HG03342 (cell line): ENCODE measurements around the gene SNCAIP.
"Not testable (repeated sequence)": the region's sequence is repeated elsewhere in the genome, so short reads cannot be mapped to it uniquely, and the experiment has no call there.

ENCODE experiments used
- ATAC-seq: cut with Tn5 transposase; IDR thresholded peaks from one replicate; pipeline ENCODE4 v1.9.1; 2021; ENCODE audit warnings: mild to moderate bottlenecking, moderate library complexity; ENCODE audit not compliant: unreplicated experiment

SNCAIP gene

DNA sequence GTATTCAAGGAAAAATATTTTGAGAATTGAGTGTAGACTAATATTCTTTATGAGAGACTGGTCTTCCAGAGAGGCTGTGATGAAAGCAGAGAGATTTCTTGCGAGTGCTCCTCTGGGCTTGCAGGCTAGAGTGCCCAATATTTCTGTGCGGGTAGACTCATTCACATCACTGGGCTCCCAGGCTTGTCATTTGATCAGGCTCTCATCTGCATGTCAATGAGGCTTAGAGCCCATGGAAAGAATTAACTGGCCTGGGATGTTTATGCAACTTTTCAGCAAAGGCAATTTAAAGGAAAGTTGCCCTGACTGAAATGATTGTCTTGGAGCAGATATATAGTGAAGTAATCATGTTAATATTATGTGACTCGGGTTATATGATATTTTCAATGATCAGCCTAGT, 42.3 kb downstream of the SNCAIP start:
- ATAC-seq, result no peak

DNA sequence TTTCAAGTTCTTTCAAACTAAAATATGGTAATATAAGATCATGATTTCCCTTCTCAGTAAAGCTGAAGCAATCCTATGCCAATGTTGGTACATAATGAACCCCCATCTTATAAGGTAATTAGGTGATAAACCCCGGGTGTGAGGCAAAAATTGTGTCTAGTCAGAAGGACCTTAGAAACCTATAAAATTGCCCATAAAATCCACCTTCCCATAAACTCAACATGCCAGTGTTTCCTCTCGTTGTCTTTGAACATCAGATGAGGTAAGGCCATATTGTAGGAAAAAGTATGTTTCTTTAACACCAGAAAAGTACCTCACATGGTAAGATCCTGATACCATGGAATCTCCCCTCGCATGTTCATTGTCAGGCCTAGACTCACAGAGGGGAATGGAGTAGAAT, 43.3 kb downstream of the SNCAIP start:
- no peak for ATAC-seq

DNA sequence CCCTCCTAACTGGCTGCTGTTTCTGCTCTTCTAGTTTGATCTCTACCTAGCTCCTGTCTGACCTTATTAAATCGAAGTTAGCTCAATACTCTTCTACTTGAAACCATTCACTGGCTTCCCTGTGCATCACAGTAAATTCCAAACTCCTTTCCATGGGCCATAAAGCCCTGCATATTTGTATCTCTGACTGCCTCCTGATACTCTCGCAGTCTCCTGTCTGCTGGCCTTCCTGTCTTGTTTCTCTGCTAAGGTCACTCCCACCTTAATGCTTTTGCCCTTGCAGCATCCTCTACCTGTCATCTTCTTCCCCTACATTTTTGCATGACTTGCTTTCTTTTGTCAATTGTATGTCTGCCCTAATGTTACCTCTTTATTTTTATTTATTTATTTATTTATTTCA, 44.8 kb downstream of the SNCAIP start:
- no peak for ATAC-seq

DNA sequence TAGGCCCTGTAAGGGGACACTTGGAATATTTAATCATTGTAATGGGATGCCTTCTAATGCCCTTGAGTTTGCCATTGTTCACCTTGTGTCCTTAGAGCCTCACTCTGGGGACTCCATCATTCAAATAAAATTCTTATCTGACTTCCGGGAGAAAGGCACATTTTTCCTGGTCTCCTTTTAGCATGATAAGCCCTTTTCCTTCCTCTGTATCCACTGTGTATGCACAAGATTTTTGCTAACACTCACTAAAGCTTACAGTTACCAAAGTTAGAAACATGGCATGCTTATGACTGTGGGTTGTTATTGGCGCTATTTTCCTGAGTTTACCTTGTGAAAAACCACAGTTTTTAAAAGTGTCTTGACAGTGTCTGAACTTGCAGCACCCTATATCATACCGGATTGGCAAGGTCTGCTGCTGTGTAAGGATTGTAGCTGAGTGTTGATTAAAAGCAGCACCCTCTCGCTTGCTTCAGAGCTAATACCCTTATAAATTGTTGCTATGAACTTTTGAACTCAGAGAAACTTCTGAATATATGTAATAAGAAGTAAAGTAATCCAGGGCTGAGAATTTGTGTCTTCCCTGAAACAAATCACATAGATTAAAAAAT, 46.4 kb downstream of the SNCAIP start:
- ATAC-seq, result no peak

DNA sequence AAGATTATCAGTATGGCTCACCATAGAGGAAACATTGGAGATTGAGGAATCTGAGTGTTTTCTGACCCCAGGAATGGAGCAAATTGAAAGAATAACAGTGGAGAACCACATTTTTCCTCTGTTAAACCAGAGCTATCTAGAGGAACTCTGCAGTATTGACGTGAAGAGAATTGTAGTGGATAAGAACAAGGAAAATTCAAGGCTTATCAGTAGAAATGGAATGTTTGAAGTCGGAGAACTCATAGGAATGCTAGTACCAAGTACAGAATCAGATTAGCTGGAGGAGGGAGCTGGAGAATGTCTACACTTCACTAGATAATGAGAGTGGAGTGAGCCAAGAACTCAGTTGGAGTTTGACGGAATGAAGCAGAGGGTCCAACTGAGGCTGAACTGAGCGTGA, 50.3 kb downstream of the SNCAIP start:
- ATAC-seq, result no peak

DNA sequence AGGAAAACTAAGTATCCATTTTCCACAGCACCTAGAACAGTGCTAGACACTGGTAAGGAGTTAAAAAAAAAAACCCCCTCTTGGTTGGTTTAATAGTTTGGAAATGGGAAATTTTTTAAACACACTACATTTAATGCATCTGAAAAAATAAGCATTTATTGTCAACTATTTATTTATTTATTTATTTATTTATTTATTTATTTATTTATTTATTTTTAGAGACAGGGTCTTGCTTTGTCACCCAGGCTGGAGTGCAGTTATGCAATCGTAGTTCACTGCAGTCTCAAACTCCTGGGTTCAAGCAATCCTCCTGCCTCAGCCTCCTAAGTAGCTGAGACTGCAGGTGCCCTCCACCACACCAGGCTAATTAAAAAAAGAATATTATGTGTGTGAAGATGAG, 51.6 kb downstream of the SNCAIP start:
- no peak for ATAC-seq

DNA sequence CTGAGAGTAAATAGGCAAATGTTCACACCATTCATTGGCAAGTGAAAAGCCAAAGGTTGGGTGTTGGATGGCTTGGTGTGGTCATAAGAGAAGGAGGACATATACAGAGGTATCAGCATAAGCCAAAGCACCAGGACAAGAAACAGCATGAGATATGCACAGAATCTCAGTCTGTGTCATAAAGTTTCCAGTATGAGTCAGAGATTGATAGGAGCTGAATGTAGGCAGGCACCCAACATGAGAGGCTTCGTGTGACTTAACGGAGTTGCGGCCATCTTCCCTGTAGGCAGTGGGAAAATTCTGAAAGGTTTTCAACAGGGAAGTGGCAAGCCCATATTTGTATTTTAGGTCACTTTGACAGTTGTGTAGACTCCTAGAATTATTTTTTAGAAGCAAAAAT, 54.5 kb downstream of the SNCAIP start:
- peak; percentile 40 for ATAC-seq

DNA sequence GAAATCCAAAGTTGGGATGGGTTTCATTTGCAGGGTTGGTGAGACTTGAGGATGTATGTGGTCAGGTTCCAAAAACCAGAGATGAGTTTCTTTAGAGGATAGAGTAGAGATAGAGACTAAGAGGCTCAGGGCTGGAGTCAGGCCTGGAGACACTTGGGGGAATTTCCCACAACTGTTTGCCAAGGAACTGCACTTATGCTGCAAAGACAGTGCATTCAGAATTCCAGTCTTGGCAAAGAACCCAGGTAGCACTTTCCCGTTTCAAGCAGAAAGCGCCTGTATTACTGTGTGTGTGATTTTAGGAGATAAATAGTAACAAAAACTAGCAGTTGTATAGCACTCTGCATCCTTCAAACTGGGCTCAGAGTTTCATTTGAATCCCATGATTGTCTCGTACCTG, 55.4 kb downstream of the SNCAIP start:
- no peak for ATAC-seq

DNA sequence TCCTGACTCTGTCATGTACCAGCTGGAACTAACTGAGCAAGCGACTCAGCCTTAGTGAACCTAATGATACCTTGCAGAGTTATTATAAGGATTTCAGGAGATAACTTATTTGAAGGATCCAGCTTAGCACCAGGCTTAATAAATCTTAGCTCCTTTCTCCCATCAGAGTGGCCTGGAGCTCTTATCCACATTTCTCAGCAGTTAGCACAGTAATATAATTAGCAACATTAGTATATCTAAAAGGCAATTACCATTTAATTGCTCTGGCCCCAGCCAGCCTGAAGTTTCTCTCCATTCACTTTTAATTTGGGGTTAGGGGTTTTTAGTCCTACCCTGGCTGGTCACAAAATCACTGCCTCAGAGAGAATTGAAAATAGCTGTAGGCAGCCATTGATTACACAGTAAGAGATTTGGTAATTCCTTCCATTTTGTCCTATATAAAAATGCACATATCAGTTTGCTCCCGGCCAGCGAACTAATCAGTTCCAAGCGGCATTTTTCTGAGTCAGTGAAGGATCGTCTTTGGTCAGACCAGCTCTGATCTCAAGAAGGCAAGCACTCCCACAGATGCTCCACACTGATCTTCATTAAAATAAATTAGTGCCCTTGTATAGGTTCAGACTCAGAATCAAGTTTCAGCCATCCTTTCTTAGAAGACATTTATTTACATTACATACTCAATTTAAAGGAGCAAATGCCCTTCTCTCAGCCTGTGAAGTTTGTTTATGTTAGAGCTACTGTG, 56.6 kb downstream of the SNCAIP start:
- ATAC-seq, result no peak

DNA sequence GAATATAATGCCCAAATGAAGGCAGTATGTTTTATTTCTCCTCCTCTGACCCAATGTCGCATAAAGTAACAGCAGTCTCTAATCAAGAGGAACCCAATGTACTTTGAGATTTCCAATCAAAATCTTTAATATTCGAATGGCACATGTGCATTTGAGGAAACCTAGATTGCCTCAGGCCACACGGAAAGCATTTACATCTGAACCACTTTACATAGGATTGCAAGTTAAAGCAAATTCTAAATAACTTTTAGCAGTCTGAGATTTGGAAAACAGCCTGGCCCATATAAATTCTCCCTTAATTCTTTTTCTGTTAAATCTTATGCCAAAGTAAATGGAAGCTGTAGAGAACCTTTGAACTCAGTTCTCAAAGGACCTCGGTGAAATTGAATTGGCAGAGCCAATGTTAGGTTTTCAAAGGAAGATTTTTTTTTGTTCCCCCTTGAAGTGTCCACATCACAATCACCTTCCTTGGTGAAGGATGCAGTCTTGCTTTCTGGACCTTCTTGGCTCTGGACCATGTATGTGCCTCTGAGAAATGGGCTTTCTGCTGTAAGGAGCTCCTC, 57.3 kb downstream of the SNCAIP start:
- ATAC-seq, result no peak

DNA sequence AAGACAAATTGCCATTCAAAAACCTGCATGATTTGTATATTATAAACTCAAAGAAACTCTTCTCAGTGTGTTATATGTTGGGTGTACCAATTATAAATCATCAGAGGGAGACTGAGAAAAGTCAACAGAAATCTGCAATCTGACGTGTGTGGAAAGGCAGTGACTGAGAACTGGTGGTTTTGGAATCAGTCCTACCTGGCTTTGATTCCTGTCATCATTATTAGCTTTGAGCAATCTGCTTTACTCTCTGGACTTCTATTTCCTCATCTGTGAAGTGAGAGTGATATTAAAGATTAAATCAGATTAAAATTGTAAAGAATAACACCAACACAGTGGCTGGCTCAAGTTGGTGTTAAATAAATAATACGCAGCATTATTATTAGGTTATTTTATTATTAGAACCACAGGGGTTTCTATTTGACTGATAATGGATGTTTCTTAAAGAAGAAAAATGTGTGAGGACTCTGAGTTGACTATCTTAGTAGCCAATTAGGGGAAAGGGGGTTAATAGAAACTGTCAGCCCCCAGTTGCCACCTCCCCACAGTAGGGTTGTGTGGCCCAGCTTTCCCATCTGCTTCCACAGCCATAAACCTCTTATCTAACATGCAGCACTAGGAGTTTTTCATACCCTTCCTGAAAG, 59.6 kb downstream of the SNCAIP start:
- no peak for ATAC-seq

DNA sequence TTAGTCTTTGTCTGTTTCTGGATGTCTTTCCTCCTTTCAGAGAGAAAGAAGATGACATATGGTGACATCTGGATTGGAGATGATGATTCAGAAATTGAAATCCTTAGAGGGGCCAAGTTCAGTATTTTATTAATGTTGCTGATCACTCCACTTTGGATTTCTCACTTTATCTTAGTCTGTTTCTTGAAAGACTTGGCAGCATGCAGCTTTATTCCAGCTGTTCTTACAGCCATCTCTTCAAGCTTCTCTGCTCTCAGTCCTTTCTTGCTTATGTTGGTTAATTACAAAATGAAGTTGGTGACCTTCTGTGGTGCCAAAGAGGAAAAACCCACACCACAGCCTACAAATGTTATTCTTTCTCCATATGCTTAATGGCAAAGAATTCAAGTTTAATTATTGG, 62.1 kb downstream of the SNCAIP start:
- no peak for ATAC-seq

DNA sequence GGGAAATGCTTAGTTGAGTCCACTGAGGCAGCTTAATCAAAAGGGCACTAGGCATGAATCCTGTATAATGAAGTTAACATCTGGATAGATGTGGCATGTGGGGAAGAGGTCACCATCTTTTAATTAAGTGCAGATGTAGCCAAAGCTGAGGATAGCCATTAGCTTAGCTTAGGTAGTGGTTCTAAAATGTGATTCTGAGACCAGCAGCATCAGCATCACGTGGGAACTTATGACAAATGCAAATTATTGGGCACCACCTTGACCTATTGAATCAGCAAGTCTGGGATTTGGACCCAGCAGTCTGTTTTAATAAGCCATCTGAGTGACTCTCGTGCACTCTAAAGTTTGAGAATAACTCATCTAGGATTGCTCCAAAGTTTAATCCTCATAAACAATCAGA, 63.8 kb downstream of the SNCAIP start:
- ATAC-seq, result no peak

DNA sequence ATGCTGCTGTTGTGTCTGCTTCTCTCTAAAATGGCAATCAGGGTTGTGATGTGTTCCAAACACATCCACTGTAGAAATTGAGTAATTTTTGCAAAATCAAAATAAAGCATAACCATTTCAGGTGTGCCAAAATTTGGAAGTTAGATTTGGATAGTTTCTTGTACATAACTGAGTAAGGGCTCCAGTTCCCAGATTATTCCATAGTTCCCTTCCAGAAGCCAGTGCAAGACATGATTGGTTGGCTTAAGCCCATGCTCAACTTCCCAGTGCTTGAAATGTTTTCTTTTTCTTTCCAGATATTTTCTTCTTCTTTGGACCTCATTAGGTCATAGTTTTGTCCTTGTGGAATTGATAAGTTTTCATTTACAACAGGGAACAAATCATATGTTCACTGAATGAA, 64.2 kb downstream of the SNCAIP start:
- no peak for ATAC-seq

DNA sequence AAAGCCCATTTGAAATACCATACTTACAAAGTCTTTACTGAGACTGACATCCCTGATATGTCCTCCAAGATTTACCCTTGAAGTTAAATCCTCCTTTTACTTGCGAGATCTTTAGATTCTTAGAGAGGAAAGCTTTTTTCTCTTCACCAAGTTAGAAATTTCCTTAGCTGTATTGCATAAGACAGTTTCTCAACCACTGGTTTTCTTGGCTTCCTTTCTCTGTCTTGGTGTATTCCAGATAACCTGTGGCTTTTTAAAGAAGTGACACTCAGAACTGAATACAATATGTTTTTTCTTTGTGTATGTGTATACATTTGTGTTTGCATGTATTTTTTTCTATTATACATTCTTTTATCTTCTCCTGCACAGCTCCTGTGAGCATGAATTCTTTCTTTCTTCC, 65.0 kb downstream of the SNCAIP start:
- no peak for ATAC-seq

DNA sequence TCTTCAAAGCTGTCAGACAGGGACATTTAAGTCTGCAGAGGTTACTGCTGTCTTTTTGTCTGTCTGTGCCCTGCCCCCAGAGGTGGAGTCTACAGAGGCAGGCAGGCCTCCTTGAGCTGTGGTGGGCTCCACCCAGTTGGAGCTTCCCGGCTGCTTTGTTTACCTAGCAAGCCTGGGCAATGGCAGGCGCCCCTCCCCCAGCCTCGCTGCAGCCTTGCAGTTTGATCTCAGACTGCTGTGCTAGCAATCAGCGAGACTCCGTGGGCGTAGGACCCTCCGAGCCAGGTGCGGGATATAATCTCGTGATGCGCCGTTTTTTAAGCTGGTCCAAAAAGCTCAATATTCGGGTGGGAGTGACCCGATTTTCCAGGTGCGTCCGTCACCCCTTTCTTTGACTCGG, 70.9 kb downstream of the SNCAIP start:
- not testable (repeated sequence) for ATAC-seq

DNA sequence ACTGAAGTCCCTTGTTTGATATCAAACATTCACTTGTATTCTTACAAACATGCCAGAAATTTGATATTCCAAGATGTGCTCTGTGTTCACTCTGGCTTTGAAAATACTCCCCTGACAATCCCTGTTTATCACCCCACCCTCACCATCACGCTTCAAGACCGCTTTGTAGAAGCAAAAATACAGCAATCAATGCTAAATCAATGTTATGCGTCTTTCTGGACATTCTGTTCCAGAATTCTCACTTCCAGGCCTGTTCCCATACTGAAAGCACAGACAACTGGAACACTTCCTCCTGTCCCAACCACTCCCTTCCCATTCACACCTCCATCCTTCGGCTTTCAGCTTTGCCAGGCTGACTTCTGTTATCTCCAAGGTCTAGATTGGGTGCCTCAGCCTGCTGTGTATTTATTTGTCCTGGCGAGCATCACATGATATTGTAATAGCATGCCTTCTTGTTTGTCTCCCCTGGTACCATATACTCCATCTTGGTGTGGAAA, 72.8 kb downstream of the SNCAIP start:
- ATAC-seq, result no peak

DNA sequence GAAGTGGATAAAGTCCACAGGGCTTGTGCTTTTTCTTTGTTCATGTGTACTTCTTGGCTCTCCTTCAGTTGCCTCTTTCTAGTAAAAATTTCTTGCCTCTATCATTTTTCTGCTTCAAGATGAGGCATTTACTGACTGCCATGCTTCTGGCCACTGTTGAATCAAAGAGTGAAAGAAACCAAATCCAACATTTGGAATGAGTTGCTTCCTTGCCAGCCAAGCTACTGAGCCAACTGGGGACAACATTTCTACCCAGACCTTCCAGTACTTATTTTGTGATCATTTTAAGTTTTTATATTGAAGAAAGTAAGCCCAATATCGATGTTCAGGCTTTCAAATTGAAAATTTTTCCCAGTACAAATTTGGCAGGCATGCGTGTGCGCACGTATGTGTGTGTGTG, 73.2 kb downstream of the SNCAIP start:
- no peak for ATAC-seq

DNA sequence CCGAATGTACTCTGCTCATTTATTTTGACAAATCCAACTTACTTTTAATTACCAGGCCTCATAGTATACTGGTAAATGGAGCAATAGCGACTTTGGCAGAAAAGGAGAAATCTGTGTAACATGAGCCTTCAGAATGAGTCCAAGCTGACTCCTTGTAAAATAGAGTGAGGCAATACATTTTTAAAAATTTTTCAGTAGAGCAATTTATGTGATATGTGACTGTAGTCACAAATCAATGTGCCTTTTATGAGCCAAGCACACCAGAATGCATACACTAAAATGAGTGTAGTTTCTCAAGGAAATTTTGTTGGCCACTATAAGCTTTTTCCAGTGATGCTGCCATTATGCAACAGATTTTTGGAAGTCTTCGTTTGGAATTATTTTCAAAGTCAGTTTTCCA, 73.8 kb downstream of the SNCAIP start:
- no peak for ATAC-seq

DNA sequence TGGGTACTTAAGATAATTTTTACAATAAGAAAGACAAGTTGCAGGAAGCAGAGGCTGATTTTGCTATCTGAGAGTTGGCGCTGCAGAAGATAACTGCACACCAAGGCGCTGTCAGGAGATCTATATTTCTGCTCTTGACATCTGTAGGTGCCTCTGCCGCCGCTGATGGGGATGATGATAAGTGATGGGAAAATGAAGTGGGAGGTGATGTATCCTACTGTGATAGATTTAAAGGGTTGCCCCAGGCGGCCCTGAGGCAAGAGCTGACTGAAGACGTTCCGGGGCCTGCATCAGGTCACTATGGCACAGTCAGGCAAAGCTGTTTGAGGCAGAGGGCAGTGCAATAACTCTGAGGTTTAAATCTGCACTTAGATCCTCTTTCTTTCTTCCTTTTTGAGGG, 78.1 kb downstream of the SNCAIP start:
- no peak for ATAC-seq

DNA sequence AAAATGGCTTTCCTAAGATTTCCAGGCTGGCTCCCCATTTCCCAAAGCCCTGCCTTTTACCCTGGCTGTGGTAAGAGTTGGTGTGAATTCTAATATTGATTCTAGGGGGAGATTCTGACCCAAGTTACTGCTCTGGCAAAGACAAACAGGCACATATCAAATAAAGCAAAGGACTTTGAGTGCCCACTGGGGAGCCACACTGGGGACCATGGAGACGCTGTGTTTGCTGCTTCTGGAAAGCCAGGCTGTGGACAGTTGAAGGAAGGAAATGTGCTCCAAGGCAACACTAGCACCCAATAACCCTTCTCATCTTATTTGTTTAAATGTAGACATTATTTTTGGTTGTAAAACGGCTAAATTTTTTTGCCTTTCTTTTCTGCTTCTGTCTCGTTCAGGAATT, 78.7 kb downstream of the SNCAIP start:
- ATAC-seq, result no peak

DNA sequence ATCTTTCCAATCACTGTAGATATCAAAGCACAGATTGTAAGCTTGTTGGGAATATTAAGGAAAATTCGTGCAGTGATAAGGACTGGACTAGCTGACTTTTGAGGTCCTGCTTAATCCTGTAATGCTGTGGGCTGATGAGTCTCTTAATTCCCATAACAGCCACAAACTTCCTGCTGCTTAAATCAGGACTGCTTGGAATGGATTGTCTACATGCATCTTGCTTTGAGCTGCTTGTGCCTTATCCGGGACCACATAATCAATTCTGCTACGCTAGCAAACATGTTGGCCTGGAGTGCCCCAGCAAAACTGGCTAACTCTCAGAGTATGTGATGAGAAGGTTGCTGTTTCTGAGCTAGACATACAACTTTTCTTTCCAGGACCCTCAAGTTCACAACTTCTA, 79.6 kb downstream of the SNCAIP start:
- no peak for ATAC-seq
